Measurements from ENCODE around the gene EZR.

The EZR gene

GRCh38 chr6:158755636-158756035, 63.5 kb downstream of the EZR start:
- H3K9ac ChIP-seq (ENCODE audit: low read length in 5 of 5) = no peak overlapping the region
- H3K4me1 ChIP-seq (ENCODE audit: control insufficient read depth in 5 of 5, insufficient read depth in 5 of 5, low read length in 5 of 5) = no peaks in the 10 kb centered on the region

GRCh38 chr6:158754738-158755137, 64.4 kb downstream of the EZR start:
- H3K27me3 ChIP-seq (ENCODE audit: control insufficient read depth in 5 of 5, insufficient read depth in 4 of 5, low read length in 5 of 5) = no peaks in the 10 kb centered on the region
- no peaks in the 10 kb centered on the region for H3K9me3 ChIP-seq (ENCODE audit: control insufficient read depth in 5 of 5, low read length in 5 of 5)
- H3K27ac ChIP-seq (ENCODE audit: low read depth, low read length) = no peak overlapping the region
- H3K9ac ChIP-seq (ENCODE audit: low read length in 5 of 5) = no peak overlapping the region
- H3K4me1 ChIP-seq (ENCODE audit: control insufficient read depth in 5 of 5, insufficient read depth in 5 of 5, low read length in 5 of 5) = no peaks in the 10 kb centered on the region
- no peak overlapping the region for H3K4me3 ChIP-seq (ENCODE audit: low read depth in 1 of 5, low read length in 5 of 5)
- peaks cover 3 to 16% (median 6%) of the 10 kb centered on the region in 5 donors for H3K36me3 ChIP-seq (ENCODE audit: control insufficient read depth in 5 of 5, insufficient read depth in 5 of 5, low read length in 5 of 5)

More at GRCh38 chr6:158755636-158756035, 63.5 kb downstream of the EZR start:
- Histone ChIP-seq H3K27ac (ENCODE audit: low read depth, low read length) (no peak overlapping the region), H3K9me3 (ENCODE audit: control insufficient read depth in 5 of 5, low read length in 5 of 5) (no peaks in the 10 kb centered on the region), H3K36me3 (ENCODE audit: control insufficient read depth in 5 of 5, insufficient read depth in 5 of 5, low read length in 5 of 5) (peaks cover 3 to 16% (median 5%) of the 10 kb centered on the region in 5 donors), H3K4me3 (ENCODE audit: low read depth in 1 of 5, low read length in 5 of 5) (no peak overlapping the region), H3K27me3 (ENCODE audit: control insufficient read depth in 5 of 5, insufficient read depth in 4 of 5, low read length in 5 of 5) (no peaks in the 10 kb centered on the region)

- Histone ChIP-seq H3K36me3 (ENCODE audit: control insufficient read depth in 5 of 5, insufficient read depth in 5 of 5, low read length in 5 of 5) (peaks cover 3 to 16% (median 6%) of the 10 kb centered on the region in 5 donors), H3K9ac (ENCODE audit: low read length in 5 of 5) (no peak overlapping the region), H3K4me3 (ENCODE audit: low read depth in 1 of 5, low read length in 5 of 5) (no peak overlapping the region), H3K27me3 (ENCODE audit: control insufficient read depth in 5 of 5, insufficient read depth in 4 of 5, low read length in 5 of 5) (no peaks in the 10 kb centered on the region), H3K27ac (ENCODE audit: low read depth, low read length) (no peak overlapping the region), H3K9me3 (ENCODE audit: control insufficient read depth in 5 of 5, low read length in 5 of 5) (no peaks in the 10 kb centered on the region), H3K4me1 (ENCODE audit: control insufficient read depth in 5 of 5, insufficient read depth in 5 of 5, low read length in 5 of 5) (no peaks in the 10 kb centered on the region)
Measured at GRCh38 chr6:158753811-158754210, 65.4 kb downstream of the EZR start.

- H3K4me1 ChIP-seq (ENCODE audit: control insufficient read depth in 5 of 5, insufficient read depth in 5 of 5, low read length in 5 of 5) = no peaks in the 10 kb centered on the region
- H3K9me3 ChIP-seq (ENCODE audit: control insufficient read depth in 5 of 5, low read length in 5 of 5) = no peaks in the 10 kb centered on the region
- H3K36me3 ChIP-seq (ENCODE audit: control insufficient read depth in 5 of 5, insufficient read depth in 5 of 5, low read length in 5 of 5) = peaks cover 0 to 13% (median 6%) of the 10 kb centered on the region in 5 donors
- no peak overlapping the region for H3K4me3 ChIP-seq (ENCODE audit: low read depth in 1 of 5, low read length in 5 of 5)
- no peak overlapping the region for H3K27ac ChIP-seq (ENCODE audit: low read depth, low read length)
- H3K9ac ChIP-seq (ENCODE audit: low read length in 5 of 5) = no peak overlapping the region
- H3K27me3 ChIP-seq (ENCODE audit: control insufficient read depth in 5 of 5, insufficient read depth in 4 of 5, low read length in 5 of 5) = no peaks in the 10 kb centered on the region
Measured at GRCh38 chr6:158752613-158753012, 66.6 kb downstream of the EZR start.

- Histone ChIP-seq H3K36me3 (ENCODE audit: control insufficient read depth in 5 of 5, insufficient read depth in 5 of 5, low read length in 5 of 5) (peaks cover 0 to 11% (median 6%) of the 10 kb centered on the region in 5 donors), H3K4me3 (ENCODE audit: low read depth in 1 of 5, low read length in 5 of 5) (no peak overlapping the region), H3K9me3 (ENCODE audit: control insufficient read depth in 5 of 5, low read length in 5 of 5) (no peaks in the 10 kb centered on the region), H3K27me3 (ENCODE audit: control insufficient read depth in 5 of 5, insufficient read depth in 4 of 5, low read length in 5 of 5) (no peaks in the 10 kb centered on the region), H3K9ac (ENCODE audit: low read length in 5 of 5) (no peak overlapping the region), H3K4me1 (ENCODE audit: control insufficient read depth in 5 of 5, insufficient read depth in 5 of 5, low read length in 5 of 5) (no peaks in the 10 kb centered on the region), H3K27ac (ENCODE audit: low read depth, low read length) (no peak overlapping the region)
Measured at GRCh38 chr6:158751921-158752320, 67.2 kb downstream of the EZR start.

- Histone ChIP-seq H3K27ac (ENCODE audit: low read depth, low read length) (no peak overlapping the region), H3K36me3 (ENCODE audit: control insufficient read depth in 5 of 5, insufficient read depth in 5 of 5, low read length in 5 of 5) (peaks cover 0 to 11% (median 6%) of the 10 kb centered on the region in 5 donors), H3K9ac (ENCODE audit: low read length in 5 of 5) (no peak overlapping the region), H3K27me3 (ENCODE audit: control insufficient read depth in 5 of 5, insufficient read depth in 4 of 5, low read length in 5 of 5) (no peaks in the 10 kb centered on the region), H3K4me1 (ENCODE audit: control insufficient read depth in 5 of 5, insufficient read depth in 5 of 5, low read length in 5 of 5) (no peaks in the 10 kb centered on the region), H3K9me3 (ENCODE audit: control insufficient read depth in 5 of 5, low read length in 5 of 5) (no peaks in the 10 kb centered on the region), H3K4me3 (ENCODE audit: low read depth in 1 of 5, low read length in 5 of 5) (no peak overlapping the region)
Measured at GRCh38 chr6:158751224-158751623, 67.9 kb downstream of the EZR start.

- Histone ChIP-seq H3K27ac (ENCODE audit: low read depth, low read length) (no peak overlapping the region), H3K4me1 (ENCODE audit: control insufficient read depth in 5 of 5, insufficient read depth in 5 of 5, low read length in 5 of 5) (no peaks in the 10 kb centered on the region), H3K4me3 (ENCODE audit: low read depth in 1 of 5, low read length in 5 of 5) (no peak overlapping the region), H3K9me3 (ENCODE audit: control insufficient read depth in 5 of 5, low read length in 5 of 5) (peaks cover 0 to under 1% (median 0%) of the 10 kb centered on the region in 5 donors), H3K9ac (ENCODE audit: low read length in 5 of 5) (no peak overlapping the region), H3K36me3 (ENCODE audit: control insufficient read depth in 5 of 5, insufficient read depth in 5 of 5, low read length in 5 of 5) (peaks cover 0 to 2% (median 0%) of the 10 kb centered on the region in 5 donors), H3K27me3 (ENCODE audit: control insufficient read depth in 5 of 5, insufficient read depth in 4 of 5, low read length in 5 of 5) (no peaks in the 10 kb centered on the region)
Measured at GRCh38 chr6:158744986-158745430, 74.2 kb downstream of the EZR start.

GRCh38 chr6:158743033-158743651, 76.0 kb downstream of the EZR start:
- no peak overlapping the region for H3K27ac ChIP-seq (ENCODE audit: low read depth, low read length)

GRCh38 chr6:158739673-158740072, 79.5 kb downstream of the EZR start:
- Histone ChIP-seq H3K27me3 (ENCODE audit: control insufficient read depth in 5 of 5, insufficient read depth in 4 of 5, low read length in 5 of 5) (no peaks in the 10 kb centered on the region), H3K4me1 (ENCODE audit: control insufficient read depth in 5 of 5, insufficient read depth in 5 of 5, low read length in 5 of 5) (no peaks in the 10 kb centered on the region), H3K9ac (ENCODE audit: low read length in 5 of 5) (no peak overlapping the region)

More at GRCh38 chr6:158743033-158743651, 76.0 kb downstream of the EZR start:
- Histone ChIP-seq H3K9ac (ENCODE audit: low read length in 5 of 5) (no peak overlapping the region), H3K4me3 (ENCODE audit: low read depth in 1 of 5, low read length in 5 of 5) (no peak overlapping the region), H3K27me3 (ENCODE audit: control insufficient read depth in 5 of 5, insufficient read depth in 4 of 5, low read length in 5 of 5) (no peaks in the 10 kb centered on the region), H3K36me3 (ENCODE audit: control insufficient read depth in 5 of 5, insufficient read depth in 5 of 5, low read length in 5 of 5) (no peaks in the 10 kb centered on the region), H3K4me1 (ENCODE audit: control insufficient read depth in 5 of 5, insufficient read depth in 5 of 5, low read length in 5 of 5) (no peaks in the 10 kb centered on the region), H3K9me3 (ENCODE audit: control insufficient read depth in 5 of 5, low read length in 5 of 5) (peaks cover 0 to 8% (median 6%) of the 10 kb centered on the region in 5 donors)

GRCh38 chr6:158737710-158738615, 81.2 kb downstream of the EZR start:
- Histone ChIP-seq H3K36me3 (ENCODE audit: control insufficient read depth in 5 of 5, insufficient read depth in 5 of 5, low read length in 5 of 5) (peaks cover 0 to 4% (median 0%) of the 10 kb centered on the region in 5 donors), H3K27ac (ENCODE audit: low read depth, low read length) (no peak overlapping the region), H3K27me3 (ENCODE audit: control insufficient read depth in 5 of 5, insufficient read depth in 4 of 5, low read length in 5 of 5) (no peaks in the 10 kb centered on the region), H3K9ac (ENCODE audit: low read length in 5 of 5) (no peak overlapping the region), H3K4me1 (ENCODE audit: control insufficient read depth in 5 of 5, insufficient read depth in 5 of 5, low read length in 5 of 5) (no peaks in the 10 kb centered on the region), H3K9me3 (ENCODE audit: control insufficient read depth in 5 of 5, low read length in 5 of 5) (peaks cover 0 to 11% (median 6%) of the 10 kb centered on the region in 5 donors), H3K4me3 (ENCODE audit: low read depth in 1 of 5, low read length in 5 of 5) (no peak overlapping the region)

More at GRCh38 chr6:158739673-158740072, 79.5 kb downstream of the EZR start:
- H3K27ac ChIP-seq (ENCODE audit: low read depth, low read length) = no peak overlapping the region
- peaks cover 0 to 4% (median 0%) of the 10 kb centered on the region in 5 donors for H3K36me3 ChIP-seq (ENCODE audit: control insufficient read depth in 5 of 5, insufficient read depth in 5 of 5, low read length in 5 of 5)
- H3K4me3 ChIP-seq (ENCODE audit: low read depth in 1 of 5, low read length in 5 of 5) = peak overlapping the region in 1 of 5 donors; percentile 7
- peaks cover 0 to 8% (median 6%) of the 10 kb centered on the region in 5 donors for H3K9me3 ChIP-seq (ENCODE audit: control insufficient read depth in 5 of 5, low read length in 5 of 5)

Measured in subcutaneous abdominal adipose tissue (tissue), 5 donors.